ENCODE data around the gene SMAD7. TPM values are rescaled to one million over a fixed set of nuclear protein-coding genes. Genes with fewer than 3 reads are reported as not detected.

The SMAD7 gene
- total RNA-seq, 2 experiments from 2014 or later = 2.9 to 15.1 TPM

DNA sequence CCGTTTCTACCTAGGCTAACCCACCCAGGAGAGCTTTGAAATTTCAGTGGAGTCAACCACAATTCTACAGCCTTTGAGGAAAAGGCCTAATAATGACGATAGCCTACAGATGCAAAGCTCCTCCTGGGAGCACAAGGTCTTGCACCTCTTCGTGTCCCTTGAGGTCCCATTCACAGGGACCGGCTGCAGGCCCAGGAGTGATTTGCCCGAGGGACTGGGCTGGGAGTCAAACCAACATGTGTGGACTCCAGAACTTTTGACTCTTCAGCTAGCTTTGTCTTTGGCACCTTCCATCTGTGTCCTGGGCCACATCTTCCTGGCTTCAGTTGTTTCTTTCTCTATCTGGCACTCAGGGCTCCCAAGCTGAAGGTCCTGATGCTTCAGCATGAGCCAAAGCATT, 76.5 kb downstream of the SMAD7 start:
- Histone ChIP-seq H2AFZ (ENCODE audit: low read length) (no peak overlapping the region), H3K4me1 (ENCODE audit: insufficient read depth, low read length, poor library complexity, severe bottlenecking) (peaks cover 6% of the 10 kb centered on the region), H3K79me2 (ENCODE audit: insufficient read depth, low read depth, low read length) (no peaks in the 10 kb centered on the region), H4K20me1 (ENCODE audit: insufficient read depth, low read length) (no peaks in the 10 kb centered on the region), H3K4me2 (ENCODE audit: low read length) (no peak overlapping the region), H3K9me3 (ENCODE audit: low read length) (no peaks in the 10 kb centered on the region), H3K36me3 (ENCODE audit: insufficient read depth, low read length) (no peaks in the 10 kb centered on the region), H3K4me3 (ENCODE audit: low read depth, low read length, poor library complexity, severe bottlenecking) (no peak overlapping the region), H3K27ac (ENCODE audit: low read depth, low read length, poor library complexity, severe bottlenecking) (no peak overlapping the region), H3K9me2 (ENCODE audit: insufficient read depth, low read length) (no peaks in the 10 kb centered on the region)
- ChIA-PET CTCF (ENCODE audit: unreplicated experiment) (interaction anchor here (0.7 kb wide), 1 partner anchor 88 kb away, joined by 3 read pairs; no protein-coding TSS in a partner anchor), POLR2A (no interaction called here)
- BruUV-seq (replicated peaks) = no TSS peak
- TF ChIP-seq CTCF (conservative IDR thresholded peaks at IDR 0.05; ENCODE audit: low read length) (no peak), EZH2phosphoT487 (IDR thresholded peaks at IDR 0.05; ENCODE audit: borderline replicate concordance, low read depth, low read length) (no peak)
- no peak for DNase-seq (ENCODE audit: low spot score)
- intact Hi-C loops (cut with micrococcal nuclease; ENCODE audit: unreplicated experiment) = no loop called here

- TF ChIP-seq CTCF (conservative IDR thresholded peaks at IDR 0.05; ENCODE audit: low read length) (no peak), EZH2phosphoT487 (IDR thresholded peaks at IDR 0.05; ENCODE audit: borderline replicate concordance, low read depth, low read length) (no peak)
- H3K9me3 ChIP-seq (ENCODE audit: low read length) = no peaks in the 10 kb centered on the region
- H3K36me3 ChIP-seq (ENCODE audit: insufficient read depth, low read length) = no peaks in the 10 kb centered on the region
- no peak overlapping the region for H3K4me2 ChIP-seq (ENCODE audit: low read length)
- CTCF ChIA-PET (ENCODE audit: unreplicated experiment) = no interaction called here
- BruUV-seq (replicated peaks) = no TSS peak
- H3K79me2 ChIP-seq (ENCODE audit: insufficient read depth, low read depth, low read length) = no peaks in the 10 kb centered on the region
- H3K4me3 ChIP-seq (ENCODE audit: low read depth, low read length, poor library complexity, severe bottlenecking) = no peak overlapping the region
- no peaks in the 10 kb centered on the region for H4K20me1 ChIP-seq (ENCODE audit: insufficient read depth, low read length)
- H3K4me1 ChIP-seq (ENCODE audit: insufficient read depth, low read length, poor library complexity, severe bottlenecking) = peaks cover 21% of the 10 kb centered on the region
- intact Hi-C loops (cut with micrococcal nuclease; ENCODE audit: unreplicated experiment) = loop anchor here (2.0 kb wide), 1 partner anchor 76 kb away; no protein-coding TSS in a partner anchor
- POLR2A ChIA-PET = interaction anchor here (0.5 kb wide), 1 partner anchor 36 kb away, joined by 4 read pairs; no protein-coding TSS in a partner anchor
- H2AFZ ChIP-seq (ENCODE audit: low read length) = no peak overlapping the region
- no peak overlapping the region for H3K27ac ChIP-seq (ENCODE audit: low read depth, low read length, poor library complexity, severe bottlenecking)
- H3K9me2 ChIP-seq (ENCODE audit: insufficient read depth, low read length) = no peaks in the 10 kb centered on the region
- DNase-seq (ENCODE audit: low spot score) = no peak
These were observed 78.3 kb downstream of the SMAD7 start for GRCh38 chr18:48872234-48873145.

Data from OCI-LY7 (cell line).